ENCODE results near the gene RHOT2. TPM values are rescaled to one million over a fixed set of nuclear protein-coding genes. Genes with fewer than 3 reads are reported as not detected.

RHOT2 gene
- total and polyA plus RNA-seq, 9 of the 15 experiments (the other 6 are each of a cell fraction or from before 2014, with no cell fraction given): 5.0 to 373 (median 112) TPM

GRCh38 chr16:720990-721764 is 53.2 kb downstream of the RHOT2 start, which contains the start of gene ANTKMT (continued):
- TF ChIP-seq MECOM (CRISPR knock-in tag; IDR thresholded peaks at IDR 0.05): no peak
- no peak for TF ChIP-seq TFAM (CRISPR knock-in tag; conservative IDR thresholded peaks at IDR 0.05)
- no peak for TF ChIP-seq TEAD4 (IDR thresholded peaks at IDR 0.05; ENCODE audit: low read length)
- no peak for TF ChIP-seq TEAD4 (CRISPR knock-in tag; IDR thresholded peaks at IDR 0.05; ENCODE audit: borderline replicate concordance)
- peak; percentile 56; the same call in 1 of the 2 replicates for TF ChIP-seq SOX6 (IDR thresholded peaks at IDR 0.05)
- TF ChIP-seq NR0B1 (IDR thresholded peaks at IDR 0.05; ENCODE audit: partially characterized antibody): no peak
- peak; percentile 73 for TF ChIP-seq POLR2AphosphoS5 (IDR thresholded peaks at IDR 0.05; ENCODE audit: control insufficient read depth, insufficient read depth, low read depth, low read length)
- no peak for TF ChIP-seq TCF15 (CRISPR knock-in tag; IDR thresholded peaks at IDR 0.05)
- no peak for TF ChIP-seq MEF2D (tag; conservative IDR thresholded peaks at IDR 0.05; ENCODE audit: low read depth)
- no peak for TF ChIP-seq ZNF695 (CRISPR knock-in tag; IDR thresholded peaks at IDR 0.05)
- TF ChIP-seq ARID1B (IDR thresholded peaks at IDR 0.05): no peak
- no peak for TF ChIP-seq ELK1 (CRISPR knock-in tag; IDR thresholded peaks at IDR 0.05)
- no peak for TF ChIP-seq PURB (CRISPR knock-in tag; IDR thresholded peaks at IDR 0.05; ENCODE audit: low read depth)
- peak; percentile 93 for TF ChIP-seq POLR2G (IDR thresholded peaks at IDR 0.05; ENCODE audit: low read depth, low read length)
- no peak for TF ChIP-seq ZNF778 (CRISPR knock-in tag; IDR thresholded peaks at IDR 0.05)
- TF ChIP-seq POLR2AphosphoS2 (IDR thresholded peaks at IDR 0.05; ENCODE audit: low read length): no peak
- no peak for TF ChIP-seq CBX2 (IDR thresholded peaks at IDR 0.05; ENCODE audit: insufficient read depth, low read length, poor library complexity, severe bottlenecking)
- no peak for TF ChIP-seq MYNN (IDR thresholded peaks at IDR 0.05)
- no peak for TF ChIP-seq MYNN (CRISPR knock-in tag; IDR thresholded peaks at IDR 0.05)
- TF ChIP-seq HNRNPH1 (optimal IDR thresholded peaks at IDR 0.05; ENCODE audit: low read depth, low read length): no peak
- no peak for TF ChIP-seq NELFE (IDR thresholded peaks at IDR 0.05; ENCODE audit: insufficient read depth, insufficient read length)
- TF ChIP-seq SIX5 (IDR thresholded peaks at IDR 0.05; ENCODE audit: borderline replicate concordance in 1 of 2, insufficient read depth in 1 of 2, low read depth in 1 of 2, low read length in 2 of 2): peak; percentile 44 to 52; a peak in 3 of 4 replicates
- no peak for TF ChIP-seq NCOA2 (IDR thresholded peaks at IDR 0.05; ENCODE audit: partially characterized antibody in 2 of 2)
- TF ChIP-seq SIN3A (IDR thresholded peaks at IDR 0.05; ENCODE audit: borderline replicate concordance in 2 of 2, control insufficient read depth in 1 of 2, low read depth in 2 of 2, low read length in 2 of 2): peak; percentile 49 to 84; a peak in 1 of 4 replicates
- peak; percentile 86; the same call in 1 of the 2 replicates for TF ChIP-seq MTA3 (IDR thresholded peaks at IDR 0.05; ENCODE audit: borderline replicate concordance)
- TF ChIP-seq SRSF3 (IDR thresholded peaks at IDR 0.05; ENCODE audit: insufficient read depth, low read length): no peak
- TF ChIP-seq EZH2 (IDR thresholded peaks at IDR 0.05; ENCODE audit: borderline replicate concordance, low read depth, low read length): no peak

Data from K562 (cell line).